Liver (tissue), 9 donors: ENCODE measurements around the gene HBG2. TPM values are rescaled to one million over a fixed set of nuclear protein-coding genes. Genes with fewer than 3 reads are reported as not detected.

Experiments
- DNase-seq: peaks from one replicate; pipeline ENCODE4 v3.0.0-alpha.2; 2017; ENCODE audit warnings: low spot score
- H3K27ac ChIP-seq, 2 donors: one replicate each; pipeline ENCODE4 v1.7.0; 2013; ENCODE audit warnings: inconsistent platforms in 2 of 2, low read length in 2 of 2, control low read depth in 1 of 2, low read depth in 1 of 2, mild to moderate bottlenecking in 1 of 2
- H3K27me3 ChIP-seq, 4 donors: one replicate each; pipeline versions ENCODE4 v1.6.1 to v1.7.0; 2013; ENCODE audit warnings: low read length in 3 of 4, inconsistent platforms in 1 of 4, mild to moderate bottlenecking in 1 of 4, moderate library complexity in 1 of 4; ENCODE audit not compliant: control insufficient read depth in 4 of 4, insufficient read depth in 4 of 4
- H3K36me3 ChIP-seq, 4 donors: one replicate each; pipeline versions ENCODE4 v1.6.1 to v1.7.0; 2013; ENCODE audit warnings: low read length in 3 of 4, mild to moderate bottlenecking in 3 of 4, low read depth in 1 of 4, moderate library complexity in 1 of 4; ENCODE audit not compliant: control insufficient read depth in 4 of 4, insufficient read depth in 3 of 4
- H3K4me1 ChIP-seq, 4 donors: one replicate each; pipeline versions ENCODE4 v1.6.1 to v1.7.0; 2013; ENCODE audit warnings: low read length in 3 of 4, mild to moderate bottlenecking in 3 of 4, moderate library complexity in 1 of 4; ENCODE audit not compliant: control insufficient read depth in 4 of 4, insufficient read depth in 4 of 4
- H3K4me3 ChIP-seq, 3 donors: one replicate each; pipeline versions ENCODE4 v1.6.1 to v1.7.0; 2013; ENCODE audit warnings: low read length in 3 of 3, control low read depth in 1 of 3, low read depth in 1 of 3, mild to moderate bottlenecking in 1 of 3
- H3K9ac ChIP-seq, 2 donors: one replicate each; pipeline ENCODE4 v1.7.0; 2013; ENCODE audit warnings: low read length in 2 of 2, mild to moderate bottlenecking in 2 of 2, moderate library complexity in 2 of 2, control low read depth in 1 of 2, low read depth in 1 of 2
- H3K9me3 ChIP-seq, 4 donors: one replicate each; pipeline versions ENCODE4 v1.6.1 to v1.7.0; 2013; ENCODE audit warnings: low read length in 3 of 4; ENCODE audit not compliant: control insufficient read depth in 4 of 4
- CTCF ChIP-seq: fragments of 150-350 bp; IDR thresholded peaks from 2 replicates; pipeline ENCODE4 v1.5.1; 2017; ENCODE audit warnings: improper control_type of control experiment, low read depth, low read length; ENCODE audit not compliant: missing input control
- GABPA ChIP-seq, 2 donors: IDR thresholded peaks in 1 of 2; conservative IDR thresholded peaks in 1 of 2; 2 replicates each; pipeline ENCODE4 v1.6.1; 2016; ENCODE audit warnings: antibody characterized with exemption in 2 of 2, mild to moderate bottlenecking in 1 of 2, moderate library complexity in 1 of 2
- HNF4A ChIP-seq, 2 donors: conservative IDR thresholded peaks; 2 replicates each; pipeline ENCODE4 v1.6.1; 2016; ENCODE audit warnings: antibody characterized with exemption in 2 of 2, mild to moderate bottlenecking in 2 of 2
- MAX ChIP-seq: IDR thresholded peaks from 2 replicates; pipeline ENCODE4 v1.6.1; 2016; ENCODE audit warnings: antibody characterized with exemption
- REST ChIP-seq: IDR thresholded peaks from 2 replicates; pipeline ENCODE4 v1.6.1; 2016; ENCODE audit warnings: antibody characterized with exemption, mild to moderate bottlenecking
- SP1 ChIP-seq: IDR thresholded peaks from 2 replicates; pipeline ENCODE4 v1.6.1; 2018; ENCODE audit warnings: antibody characterized with exemption, mild to moderate bottlenecking
- YY1 ChIP-seq: IDR thresholded peaks from 2 replicates; pipeline ENCODE4 v1.6.1; 2016; ENCODE audit warnings: antibody characterized with exemption, mild to moderate bottlenecking
- WGBS: extraction: QIAGEN DNeasy Blood & Tissue Kit; methylation state at CpG from one replicate; pipeline ENCODE4 v1.1.7; 2013; 5-methylcytosine and 5-hydroxymethylcytosine counted together
- polyA plus RNA-seq, 2 donors: library from polyadenylated mRNA; stranded (reverse) in 1 of 2; unstranded in 1 of 2; fragments of 200-250 nt in 1 of 2; fragments of >200 nt in 1 of 2; fragmentation: Nextera tagmentation in 1 of 2; extraction: Ambion mirVana in 1 of 2; gene quantifications; one replicate each; pipeline versions ENCODE4 v1.2.1 to v1.2.3, GENCODE V29; 2013 to 2015
- total RNA-seq, 2 donors: library from RNA; depleted of rRNA; stranded (reverse); fragments of >200 nt; gene quantifications; one replicate each; pipeline ENCODE4 v1.2.3, GENCODE V29; 2014
- donor health status: healthy.
- donor health status: healthy.
- donor health status: healthy.
- donor health status: healthy.
- donor health status: healthy.

Gene HBG2
- total and polyA plus RNA-seq, 4 donors = 0.71 to 55,632 TPM; not detected in 2

GRCh38 chr11:5276697-5277096, 22.1 kb upstream of the HBG2 start:
- TF ChIP-seq REST (no peak), YY1 (no peak), SP1 (no peak), GABPA (IDR thresholded peaks at IDR 0.05 in 1 of 2, conservative IDR thresholded peaks at IDR 0.05 in 1 of 2) (no peak), MAX (no peak)
- Histone ChIP-seq H3K4me1 (no peaks in the 10 kb centered on the region), H3K36me3 (no peaks in the 10 kb centered on the region), H3K4me3 (no peak overlapping the region), H3K9ac (no peak overlapping the region), H3K27me3 (peaks cover 0 to 3% (median 0%) of the 10 kb centered on the region in 4 donors), H3K27ac (no peak overlapping the region), H3K9me3 (no peaks in the 10 kb centered on the region)
- 82% methylated on average over 2 of the region's 2 CpGs for WGBS
- DNase-seq = no peak

- Histone ChIP-seq H3K9ac (no peak overlapping the region), H3K27me3 (peaks cover 0 to 3% (median 0%) of the 10 kb centered on the region in 4 donors), H3K4me1 (no peaks in the 10 kb centered on the region), H3K36me3 (no peaks in the 10 kb centered on the region), H3K9me3 (no peaks in the 10 kb centered on the region), H3K4me3 (no peak overlapping the region), H3K27ac (no peak overlapping the region)
- 70% methylated on average over 6 of the region's 6 CpGs for WGBS
- TF ChIP-seq CTCF (no peak), REST (no peak), HNF4A (conservative IDR thresholded peaks at IDR 0.05) (no peak)
- DNase-seq = peak; percentile 73
Measured at GRCh38 chr11:5275369-5276110, 21.0 kb upstream of the HBG2 start.
